ENCODE measurements around the gene SOD2. TPM values are rescaled to one million over a fixed set of nuclear protein-coding genes. Genes with fewer than 3 reads are reported as not detected.

Gene SOD2
- 96.4 TPM for total RNA-seq

DNA sequence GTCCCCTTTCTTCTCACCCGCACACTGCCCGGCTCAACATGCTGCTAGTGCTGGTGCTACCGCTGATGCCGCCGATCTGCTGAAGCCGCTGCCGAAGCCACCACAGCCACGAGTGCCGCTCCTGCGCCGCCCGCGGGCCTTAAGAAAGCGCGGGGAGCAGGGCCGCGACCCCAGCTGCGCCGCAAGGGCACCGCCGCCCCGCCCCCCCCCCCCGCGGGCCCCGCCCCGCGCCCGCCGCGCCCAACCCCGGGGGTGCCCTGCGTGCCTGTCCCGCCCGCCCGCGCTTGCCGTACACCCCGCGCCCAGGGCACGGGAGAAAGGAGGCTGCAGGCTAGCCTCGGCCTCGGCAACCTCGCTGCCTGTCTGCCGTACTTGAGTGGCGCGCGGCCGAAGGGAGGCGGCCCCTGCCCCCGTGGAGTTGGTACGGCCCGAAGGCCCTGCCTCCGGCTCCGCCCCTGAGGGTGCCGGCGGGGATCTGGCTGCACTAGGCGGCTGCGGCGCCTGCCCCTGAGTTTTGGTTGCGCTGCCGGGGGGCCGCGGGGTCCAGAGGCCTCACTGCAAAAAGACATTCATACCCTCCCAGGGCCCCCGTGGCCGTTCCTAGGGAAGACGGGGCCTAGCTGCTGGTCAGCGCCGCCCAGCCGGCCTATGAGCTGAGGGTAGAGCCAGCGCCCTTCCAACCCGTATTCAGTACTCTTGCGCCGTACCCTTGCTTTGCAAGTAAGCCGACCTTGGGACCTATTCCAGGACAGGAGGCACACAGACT lies at the start of gene SOD2:
Gene SOD2, minus strand, starts transcription at position 114 of the 766 bp plus-strand sequence. Its CDS starts 74 bp downstream, at position 40.

DNA sequence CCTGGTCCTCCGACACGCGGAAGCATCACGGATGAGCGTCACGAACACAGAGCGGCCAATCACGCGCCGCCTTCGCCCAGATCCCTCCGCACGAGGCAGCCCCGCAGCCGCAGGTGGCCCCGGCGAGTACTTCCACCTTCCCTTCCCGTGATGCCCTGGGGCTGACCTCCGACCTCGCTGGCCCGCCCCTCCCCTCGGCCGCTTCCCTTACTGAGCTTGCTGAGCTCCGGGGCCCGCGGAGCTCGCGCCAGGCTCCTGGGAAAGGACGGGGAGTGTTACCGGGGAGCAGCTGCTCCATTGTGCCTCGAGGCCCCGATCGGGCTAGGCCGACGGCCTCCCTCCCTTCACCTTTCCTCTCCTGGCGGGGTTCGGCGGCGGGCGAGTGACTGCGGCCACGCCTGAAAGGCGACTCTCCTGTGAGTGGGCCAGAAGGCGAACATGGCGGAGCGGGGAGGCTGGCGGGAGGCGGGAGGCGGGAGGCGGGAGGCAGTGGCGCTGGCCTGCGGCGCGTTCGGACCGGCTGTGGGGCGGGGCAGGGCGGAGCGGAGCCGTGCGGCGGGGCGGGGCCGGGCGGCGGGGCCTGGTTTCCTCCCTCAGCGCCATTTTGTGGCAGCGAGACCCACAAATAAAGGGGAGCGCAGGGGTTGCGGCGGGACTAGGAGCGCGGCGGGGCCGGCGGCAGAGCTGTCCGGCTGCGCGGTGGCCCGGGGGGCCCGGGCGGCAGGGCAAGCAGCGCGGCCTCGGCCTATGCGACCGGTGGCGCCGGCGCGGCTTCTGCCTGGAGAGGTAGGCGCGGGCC lies 34.1 kb upstream of the SOD2 start, which contains the start of gene WTAP:
Gene WTAP, plus strand, starts transcription at position 589 of the 799 bp plus-strand sequence. CDS start 8,760 bp downstream, outside the sequence.

Small RNA genes within 50 kb of the gene (small RNA-seq; reads per million reads assigned to genes)
- gene RNU4ATAC18P: not detected

Other genes with a start within 250 kb of the SOD2 start
- gene WTAP, start 34.3 kb upstream of the SOD2 start, total RNA-seq: 103 TPM
- gene ACAT2, start 68.8 kb upstream of the SOD2 start, total RNA-seq: 61.4 TPM
- 227 TPM for gene TCP1, start 96.4 kb upstream of the SOD2 start, total RNA-seq
- gene MRPL18, start 97.2 kb upstream of the SOD2 start, total RNA-seq: 57.9 TPM
- 0.23 TPM for gene PNLDC1, start 107.0 kb upstream of the SOD2 start, total RNA-seq
- gene MAS1, start 197.7 kb upstream of the SOD2 start, total RNA-seq: under 0.01 TPM

All from diencephalon (tissue), 1 donor.